HEK293 (cell line): Measurements from ENCODE around the gene UCK2.
A peak's percentile ranks its signal among the peaks of the same experiment; 100 is the strongest.

Experiments
- CTCF ChIA-PET: fragments of 350-600 bp; formaldehyde crosslinking; extraction: SDS; loops from one replicate; lab custom pipeline; 2021; ENCODE audit warnings: antibody characterized with exemption; lab: Yijun Ruan, JAX
- POLR2A ChIA-PET: fragments of 300-600 bp; formaldehyde crosslinking; extraction: SDS; loops from one replicate; lab custom pipeline; 2020; ENCODE audit warnings: antibody characterized with exemption, inconsistent platforms; lab: Yijun Ruan, JAX
- H3K27ac ChIP-seq: fragments of 200-500 bp; sonication (Bioruptor generic); 2 replicates; pipeline ENCODE4 v1.5.1; 2014; ENCODE audit warnings: low read depth, low read length, control low read depth, inconsistent platforms; ENCODE audit errors: extremely low read depth
- H3K36me3 ChIP-seq, 2 experiments: fragments of 200-500 bp in 1 of 2; sonication (Bioruptor generic) in 1 of 2; 1 replicate in 1 of 2; 2 replicates in 1 of 2; pipeline ENCODE4 v1.5.1; 2014 to 2017; ENCODE audit warnings: inconsistent platforms in 2 of 2, low read length in 2 of 2; ENCODE audit not compliant: control insufficient read depth in 2 of 2, insufficient read depth in 1 of 2
- H3K4me1 ChIP-seq: fragments of 200-500 bp; sonication (Bioruptor generic); 2 replicates; pipeline ENCODE4 v1.5.1; 2014; ENCODE audit warnings: mild to moderate bottlenecking, low read length, inconsistent platforms; ENCODE audit not compliant: control insufficient read depth, insufficient read depth
- H3K4me3 ChIP-seq: 2 replicates; pipeline ENCODE4 v1.5.1; 2011; ENCODE audit warnings: low read depth, mild to moderate bottlenecking, control low read depth, low read length, moderate library complexity
- H3K9me3 ChIP-seq: fragments of 200-500 bp; sonication (Bioruptor generic); 2 replicates; pipeline ENCODE4 v1.5.1; 2014; ENCODE audit warnings: low read depth, low read length, inconsistent platforms; ENCODE audit not compliant: control insufficient read depth, insufficient read depth
- IKZF3 ChIP-seq: fragments of 450-650 bp; IDR thresholded peaks from 2 replicates; pipeline ENCODE4 v1.5.0; 2018; ENCODE audit warnings: missing biosample characterization, mild to moderate bottlenecking, missing genetic modification characterization, moderate library complexity
- MYNN ChIP-seq: fragments of 450-650 bp; formaldehyde crosslinking; IDR thresholded peaks from 2 replicates; pipeline ENCODE4 v1.5.1; 2016; ENCODE audit warnings: missing biosample characterization, missing genetic modification characterization, borderline replicate concordance
- SCRT2 ChIP-seq: fragments of 450-650 bp; formaldehyde crosslinking; IDR thresholded peaks from 2 replicates; pipeline ENCODE4 v1.5.1; 2016; ENCODE audit warnings: missing biosample characterization, missing genetic modification characterization
- ZBTB7A ChIP-seq: fragments of 450-650 bp; formaldehyde crosslinking; IDR thresholded peaks from 2 replicates; pipeline ENCODE4 v1.5.1; 2016; ENCODE audit warnings: low read depth, missing biosample characterization, missing genetic modification characterization
- ZIC2 ChIP-seq: fragments of 450-650 bp; formaldehyde crosslinking; IDR thresholded peaks from 2 replicates; pipeline ENCODE4 v1.5.1; 2016; ENCODE audit warnings: missing biosample characterization, missing genetic modification characterization
- ZNF114 ChIP-seq: fragments of 450-650 bp; formaldehyde crosslinking; IDR thresholded peaks from 2 replicates; pipeline ENCODE4 v1.5.0; 2017; ENCODE audit warnings: missing biosample characterization, missing genetic modification characterization
- ZNF138 ChIP-seq: fragments of 450-650 bp; formaldehyde crosslinking; IDR thresholded peaks from 2 replicates; pipeline ENCODE4 v1.5.1; 2016; ENCODE audit warnings: missing biosample characterization, missing genetic modification characterization, borderline replicate concordance
- ZNF16 ChIP-seq: fragments of 450-650 bp; formaldehyde crosslinking; IDR thresholded peaks from 2 replicates; pipeline ENCODE4 v1.5.1; 2016; ENCODE audit warnings: low read depth, missing biosample characterization, missing genetic modification characterization
- ZNF184 ChIP-seq: fragments of 450-650 bp; IDR thresholded peaks from 2 replicates; pipeline ENCODE4 v1.5.1; 2018; ENCODE audit warnings: missing biosample characterization, mild to moderate bottlenecking, missing genetic modification characterization
- ZNF202 ChIP-seq: fragments of 450-650 bp; formaldehyde crosslinking; IDR thresholded peaks from 2 replicates; pipeline ENCODE4 v1.5.1; 2016; ENCODE audit warnings: missing biosample characterization, missing genetic modification characterization, borderline replicate concordance
- ZNF239 ChIP-seq: fragments of 450-650 bp; formaldehyde crosslinking; IDR thresholded peaks from 2 replicates; pipeline ENCODE4 v1.5.1; 2016; ENCODE audit warnings: missing biosample characterization, missing genetic modification characterization
- ZNF366 ChIP-seq: fragments of 450-650 bp; formaldehyde crosslinking; conservative IDR thresholded peaks from 2 replicates; pipeline ENCODE4 v1.5.1; 2016; ENCODE audit warnings: missing biosample characterization, missing genetic modification characterization
- ZNF518A ChIP-seq: fragments of 450-650 bp; formaldehyde crosslinking; conservative IDR thresholded peaks from 2 replicates; pipeline ENCODE4 v1.5.1; 2016; ENCODE audit warnings: low read depth, missing biosample characterization, missing genetic modification characterization
- TF ChIP-seq, protein P1 (sequence below): fragments of 450-650 bp; formaldehyde crosslinking; IDR thresholded peaks from 2 replicates; pipeline ENCODE4 v1.5.1; 2017; ENCODE audit warnings: missing biosample characterization, missing genetic modification characterization
- TF ChIP-seq, protein P2 (sequence below): fragments of 450-650 bp; IDR thresholded peaks from 2 replicates; pipeline ENCODE4 v1.5.1; 2018; ENCODE audit warnings: missing biosample characterization, mild to moderate bottlenecking, missing genetic modification characterization

Gene UCK2

GRCh38 chr1:165834881-165835280 is 7.5 kb downstream of the UCK2 start (continued):
- TF ChIP-seq ZNF518A (tag by site-specific recombination): no peak
- TF ChIP-seq ZNF114 (tag by site-specific recombination): no peak
- TF ChIP-seq ZNF138 (tag by site-specific recombination): no peak
- TF ChIP-seq IKZF3 (tag by site-specific recombination): no peak
- TF ChIP-seq, protein P1, sequence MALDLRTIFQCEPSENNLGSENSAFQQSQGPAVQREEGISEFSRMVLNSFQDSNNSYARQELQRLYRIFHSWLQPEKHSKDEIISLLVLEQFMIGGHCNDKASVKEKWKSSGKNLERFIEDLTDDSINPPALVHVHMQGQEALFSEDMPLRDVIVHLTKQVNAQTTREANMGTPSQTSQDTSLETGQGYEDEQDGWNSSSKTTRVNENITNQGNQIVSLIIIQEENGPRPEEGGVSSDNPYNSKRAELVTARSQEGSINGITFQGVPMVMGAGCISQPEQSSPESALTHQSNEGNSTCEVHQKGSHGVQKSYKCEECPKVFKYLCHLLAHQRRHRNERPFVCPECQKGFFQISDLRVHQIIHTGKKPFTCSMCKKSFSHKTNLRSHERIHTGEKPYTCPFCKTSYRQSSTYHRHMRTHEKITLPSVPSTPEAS (tag by site-specific recombination): no peak
- no peak for TF ChIP-seq ZNF16 (tag by site-specific recombination)
- TF ChIP-seq, protein P2, sequence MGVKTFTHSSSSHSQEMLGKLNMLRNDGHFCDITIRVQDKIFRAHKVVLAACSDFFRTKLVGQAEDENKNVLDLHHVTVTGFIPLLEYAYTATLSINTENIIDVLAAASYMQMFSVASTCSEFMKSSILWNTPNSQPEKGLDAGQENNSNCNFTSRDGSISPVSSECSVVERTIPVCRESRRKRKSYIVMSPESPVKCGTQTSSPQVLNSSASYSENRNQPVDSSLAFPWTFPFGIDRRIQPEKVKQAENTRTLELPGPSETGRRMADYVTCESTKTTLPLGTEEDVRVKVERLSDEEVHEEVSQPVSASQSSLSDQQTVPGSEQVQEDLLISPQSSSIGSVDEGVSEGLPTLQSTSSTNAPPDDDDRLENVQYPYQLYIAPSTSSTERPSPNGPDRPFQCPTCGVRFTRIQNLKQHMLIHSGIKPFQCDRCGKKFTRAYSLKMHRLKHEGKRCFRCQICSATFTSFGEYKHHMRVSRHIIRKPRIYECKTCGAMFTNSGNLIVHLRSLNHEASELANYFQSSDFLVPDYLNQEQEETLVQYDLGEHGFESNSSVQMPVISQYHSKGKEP (tag by site-specific recombination): no peak
- no peak for TF ChIP-seq ZNF366 (tag by site-specific recombination)
- TF ChIP-seq ZBTB7A (tag by site-specific recombination): no peak
- TF ChIP-seq ZNF239: no peak
- no peak for TF ChIP-seq ZNF184 (tag by site-specific recombination)
- TF ChIP-seq ZNF202 (tag by site-specific recombination): no peak
- TF ChIP-seq ZIC2: no peak

GRCh38 chr1:165836664-165837482 is 9.5 kb downstream of the UCK2 start:
- H3K36me3 ChIP-seq: no peaks in the 10 kb centered on the region
- ChIA-PET CTCF (interaction anchor here (0.9 kb wide), 1 partner anchor 88 kb away, joined by 3 read pairs; no protein-coding TSS in a partner anchor), POLR2A (interaction anchor here (1.0 kb wide), 1 partner anchor 8 kb away, joined by 3 read pairs; no protein-coding TSS in a partner anchor)
- H3K9me3 ChIP-seq: no peaks in the 10 kb centered on the region
- no peak for TF ChIP-seq SCRT2 (tag by site-specific recombination)
- TF ChIP-seq MYNN: peak; percentile 43; the same call in 1 of the 2 replicates
- 0 out of 2 replicates have a peak, but pooled peaks cover 3% of the 10 kb centered on the region for H3K4me1 ChIP-seq
- no peak overlapping the region for H3K4me3 ChIP-seq
- no peak overlapping the region for H3K27ac ChIP-seq
